Coronary artery (tissue), 2 donors: ENCODE data around the gene KRTAP12-3.

Experiments used
- DNase-seq: peaks from one replicate; pipeline ENCODE4 v3.0.0-alpha.2; 2017; ENCODE audit warnings: low spot score
- H3K27ac ChIP-seq, 2 donors: fragments of 200-600 bp; sonication (generic); one replicate each; pipeline ENCODE4 v1.5.1; 2016 to 2019
- H3K4me3 ChIP-seq: fragments of 200-600 bp; sonication (generic); 2 replicates; pipeline ENCODE4 v1.5.1; 2016; ENCODE audit warnings: mild to moderate bottlenecking, moderate library complexity
- CTCF ChIP-seq: fragments of 200-600 bp; sonication (generic); IDR thresholded peaks from one replicate; pipeline ENCODE4 v1.5.1; 2019; ENCODE audit warnings: antibody characterized with exemption

KRTAP12-3 gene

GRCh38 chr21:44670642-44671432 lies 13.1 kb downstream of the KRTAP12-3 start:
- DNase-seq: no peak
- Histone ChIP-seq H3K4me3 (no peak overlapping the region), H3K27ac (no peak overlapping the region)
- no peak for TF ChIP-seq CTCF

GRCh38 chr21:44671911-44672310 lies 14.2 kb downstream of the KRTAP12-3 start:
- no peak for TF ChIP-seq CTCF
- no peak overlapping the region for H3K27ac ChIP-seq
- no peak overlapping the region for H3K4me3 ChIP-seq
- DNase-seq: no peak

GRCh38 chr21:44677881-44678280 lies 20.1 kb downstream of the KRTAP12-3 start:
- no peak for DNase-seq
- no peak overlapping the region for H3K27ac ChIP-seq
- TF ChIP-seq CTCF: no peak
- H3K4me3 ChIP-seq: no peak overlapping the region

GRCh38 chr21:44681152-44681551 lies 23.4 kb downstream of the KRTAP12-3 start:
- no peak for TF ChIP-seq CTCF
- no peak overlapping the region for H3K27ac ChIP-seq
- no peak for DNase-seq
- H3K4me3 ChIP-seq: no peak overlapping the region

- H3K27ac ChIP-seq: no peak within 1 kb of the TSS
- no peak within 1 kb of the TSS for H3K4me3 ChIP-seq
- TF ChIP-seq CTCF: no peak
- peak; percentile 46 for DNase-seq
Measured at GRCh38 chr21:44681861-44682579, 24.3 kb downstream of the KRTAP12-3 start, which contains the start of gene KRTAP12-1. TSS of gene KRTAP12-1 (minus strand) at chr21:44682163. CDS start at chr21:44682123, 40 bp downstream.

GRCh38 chr21:44682580-44683151 lies 24.9 kb downstream of the KRTAP12-3 start:
- TF ChIP-seq CTCF: no peak
- no peak for DNase-seq
- H3K27ac ChIP-seq: no peak overlapping the region
- H3K4me3 ChIP-seq: no peak overlapping the region
